Cardiac septum (tissue), 1 donor: ENCODE results near the gene TSHB. TPM values are rescaled to one million over a fixed set of nuclear protein-coding genes. Genes with fewer than 3 reads are reported as not detected.
"Not testable (repeated sequence)": the region's sequence is repeated elsewhere in the genome, so short reads cannot be mapped to it uniquely, and the experiment has no call there.

Experiments
- DNase-seq: peaks from one replicate; pipeline ENCODE4 v3.0.0-alpha.2; 2020; ENCODE audit warnings: low spot score
- intact Hi-C: fragments of 100-400 bp; cut with DNase I; formaldehyde crosslinking; loops from one replicate; pipeline ENCODE4 v1.14.0; 2022
- long read RNA-seq: library from polyadenylated mRNA; unstranded; transcript quantifications from one replicate; pipeline ENCODE4 v2.0.0, GENCODE V29; 2021
- total RNA-seq: library from RNA; stranded (reverse); fragmentation: NEBNext Ultra II Directional; extraction: Animal tissue kit (Norgen Biotek cat#: 25700); gene quantifications from one replicate; pipeline ENCODE4 v1.2.1, GENCODE V29; 2021
- donor health status: DM: no; HTN: no; CAD: no.

The TSHB gene
- total RNA-seq, result not detected
- long read RNA-seq, result 0 reads

GRCh38 chr1:115029526-115029925 is at the start of gene TSHB:
Gene TSHB, plus strand, starts transcription at chr1:115029826. Its CDS starts 3,537 bp downstream, at chr1:115033363.
- no peak for DNase-seq
- intact Hi-C loops, result no loop called here

GRCh38 chr1:114982251-114982650 is 47.4 kb upstream of the TSHB start:
- intact Hi-C loops, result loop anchor here (5.0 kb wide), 2 partner anchors 70 to 615 kb away; no protein-coding TSS in a partner anchor

GRCh38 chr1:114986286-114986685 is 43.3 kb upstream of the TSHB start:
- intact Hi-C loops, result no loop called here
- no peak for DNase-seq

More at GRCh38 chr1:114982251-114982650, 47.4 kb upstream of the TSHB start:
- DNase-seq, result no peak

- DNase-seq, result no peak
- intact Hi-C loops, result no loop called here
Observed at GRCh38 chr1:114988095-114988494, 41.5 kb upstream of the TSHB start.

GRCh38 chr1:114997510-114998289 is 31.9 kb upstream of the TSHB start:
- no peak for DNase-seq
- intact Hi-C loops, result no loop called here

GRCh38 chr1:115006191-115006590 is 23.4 kb upstream of the TSHB start:
- intact Hi-C loops, result no loop called here
- no peak for DNase-seq

- no peak for DNase-seq
- intact Hi-C loops, result no loop called here
Observed at GRCh38 chr1:115012006-115012405, 17.6 kb upstream of the TSHB start.

- intact Hi-C loops, result no loop called here
Observed at GRCh38 chr1:115012434-115012833, 17.2 kb upstream of the TSHB start.

GRCh38 chr1:115013792-115014191 is 15.8 kb upstream of the TSHB start:
- intact Hi-C loops, result no loop called here
- DNase-seq, result no peak

More at GRCh38 chr1:115012434-115012833, 17.2 kb upstream of the TSHB start:
- no peak for DNase-seq

- intact Hi-C loops, DNase-seq: not testable (repeated sequence)
Observed at GRCh38 chr1:115019549-115019948, 10.1 kb upstream of the TSHB start.

GRCh38 chr1:115021145-115021544 is 8.5 kb upstream of the TSHB start:
- DNase-seq, result no peak
- intact Hi-C loops, result no loop called here

- intact Hi-C loops, result no loop called here
- no peak for DNase-seq
Observed at GRCh38 chr1:115023593-115023992, 6.0 kb upstream of the TSHB start.

- DNase-seq, result no peak
- intact Hi-C loops, result no loop called here
Observed at GRCh38 chr1:115031595-115031994, 2.0 kb downstream of the TSHB start.

- no peak for DNase-seq
- intact Hi-C loops, result no loop called here
Observed at GRCh38 chr1:115035652-115036051, 6.0 kb downstream of the TSHB start.

GRCh38 chr1:115036814-115037507 is 7.3 kb downstream of the TSHB start:
- DNase-seq, result no peak
- intact Hi-C loops, result no loop called here

- DNase-seq, result no peak
- intact Hi-C loops, result no loop called here
Observed at GRCh38 chr1:115040501-115040900, 10.9 kb downstream of the TSHB start.

- intact Hi-C loops, result no loop called here
- DNase-seq, result no peak
Observed at GRCh38 chr1:115041654-115042053, 12.0 kb downstream of the TSHB start.

GRCh38 chr1:115046751-115047150 is 17.1 kb downstream of the TSHB start:
- intact Hi-C loops, result no loop called here
- DNase-seq, result no peak

- intact Hi-C loops, result loop anchor here (5.0 kb wide), 2 partner anchors 60 to 70 kb away; no protein-coding TSS in a partner anchor
- no peak for DNase-seq
Observed at GRCh38 chr1:115051850-115052249, 22.2 kb downstream of the TSHB start.

GRCh38 chr1:115052454-115053083 is 22.9 kb downstream of the TSHB start:
- intact Hi-C loops, result loop anchor here (5.0 kb wide), 2 partner anchors 60 to 70 kb away; no protein-coding TSS in a partner anchor
- no peak for DNase-seq
